DMS 273 (cell line): ENCODE measurements around the gene SLC50A1.

Source experiments
- DNase-seq: peaks from one replicate; lab custom pipeline; 2025; ENCODE audit not compliant: unreplicated experiment; lab: John Stamatoyannopoulos, UW

The SLC50A1 gene

GRCh38 chr1:155183775-155184221 lies 48.1 kb downstream of the SLC50A1 start:
- DNase-seq = no peak

GRCh38 chr1:155184351-155184811 lies 48.7 kb downstream of the SLC50A1 start:
- no peak for DNase-seq

- no peak for DNase-seq
These were observed 49.5 kb downstream of the SLC50A1 start for GRCh38 chr1:155184835-155185782.

GRCh38 chr1:155185783-155186066 lies 50.1 kb downstream of the SLC50A1 start:
- no peak for DNase-seq

GRCh38 chr1:155186067-155186793 lies 50.6 kb downstream of the SLC50A1 start:
- no peak for DNase-seq

- no peak for DNase-seq
These were observed 51.3 kb downstream of the SLC50A1 start for GRCh38 chr1:155186794-155187455.

GRCh38 chr1:155187456-155187891 lies 51.8 kb downstream of the SLC50A1 start:
- no peak for DNase-seq

- no peak for DNase-seq
These were observed 52.6 kb downstream of the SLC50A1 start for GRCh38 chr1:155188268-155188667.
